Measurements from ENCODE around the gene SVOP.
"Not testable (repeated sequence)": the region's sequence is repeated elsewhere in the genome, so short reads cannot be mapped to it uniquely, and the experiment has no call there.

The SVOP gene

DNA sequence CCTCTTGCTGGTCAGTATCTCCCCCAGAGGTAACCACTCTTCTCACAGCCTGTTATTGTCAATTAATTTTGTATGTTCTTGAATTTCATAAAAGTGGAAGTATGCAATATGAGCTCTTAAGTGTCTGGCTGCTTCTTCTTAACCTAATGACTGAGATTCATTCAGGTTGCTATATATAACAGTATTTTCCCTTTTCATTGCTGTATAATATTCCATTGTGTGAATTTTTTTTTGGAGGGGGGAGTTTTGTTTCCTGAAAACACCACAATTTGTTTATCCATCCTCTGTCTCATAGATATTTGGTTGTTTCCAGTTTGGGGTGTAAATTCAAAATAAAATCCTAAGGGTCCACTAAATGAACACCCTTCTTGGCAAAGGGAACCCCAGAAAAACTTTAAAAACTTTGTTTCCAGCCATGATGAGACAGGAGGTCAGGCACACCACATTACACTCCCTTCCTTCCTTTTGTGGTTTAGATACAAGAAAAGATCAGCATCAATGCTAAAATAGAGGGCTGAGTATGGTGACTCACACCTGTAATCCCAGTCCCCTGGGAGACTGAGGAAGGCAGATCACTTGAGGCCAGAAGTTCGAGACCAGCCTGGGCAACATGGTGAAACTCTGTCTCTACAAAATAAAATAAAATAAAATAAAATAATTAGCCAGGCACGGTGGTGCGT, 145.0 kb downstream of the SVOP start:
- H3K4me3 ChIP-seq (ENCODE audit: low read depth, low read length) = no peak overlapping the region
- no peaks in the 10 kb centered on the region for H3K27me3 ChIP-seq
- no peaks in the 10 kb centered on the region for H3K4me1 ChIP-seq
- DNase-seq = no peak
- no peaks in the 10 kb centered on the region for H3K9me3 ChIP-seq
- TF ChIP-seq, protein P1, sequence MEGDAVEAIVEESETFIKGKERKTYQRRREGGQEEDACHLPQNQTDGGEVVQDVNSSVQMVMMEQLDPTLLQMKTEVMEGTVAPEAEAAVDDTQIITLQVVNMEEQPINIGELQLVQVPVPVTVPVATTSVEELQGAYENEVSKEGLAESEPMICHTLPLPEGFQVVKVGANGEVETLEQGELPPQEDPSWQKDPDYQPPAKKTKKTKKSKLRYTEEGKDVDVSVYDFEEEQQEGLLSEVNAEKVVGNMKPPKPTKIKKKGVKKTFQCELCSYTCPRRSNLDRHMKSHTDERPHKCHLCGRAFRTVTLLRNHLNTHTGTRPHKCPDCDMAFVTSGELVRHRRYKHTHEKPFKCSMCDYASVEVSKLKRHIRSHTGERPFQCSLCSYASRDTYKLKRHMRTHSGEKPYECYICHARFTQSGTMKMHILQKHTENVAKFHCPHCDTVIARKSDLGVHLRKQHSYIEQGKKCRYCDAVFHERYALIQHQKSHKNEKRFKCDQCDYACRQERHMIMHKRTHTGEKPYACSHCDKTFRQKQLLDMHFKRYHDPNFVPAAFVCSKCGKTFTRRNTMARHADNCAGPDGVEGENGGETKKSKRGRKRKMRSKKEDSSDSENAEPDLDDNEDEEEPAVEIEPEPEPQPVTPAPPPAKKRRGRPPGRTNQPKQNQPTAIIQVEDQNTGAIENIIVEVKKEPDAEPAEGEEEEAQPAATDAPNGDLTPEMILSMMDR (IDR thresholded peaks at IDR 0.05; ENCODE audit: low read depth, low read length) = no peak
- H3K36me3 ChIP-seq = no peaks in the 10 kb centered on the region

- TF ChIP-seq, protein P1 (IDR thresholded peaks at IDR 0.05; ENCODE audit: low read depth, low read length) = no peak
- H3K4me1 ChIP-seq = no peaks in the 10 kb centered on the region
- H3K36me3 ChIP-seq = no peaks in the 10 kb centered on the region
- no peaks in the 10 kb centered on the region for H3K9me3 ChIP-seq
- H3K4me3 ChIP-seq (ENCODE audit: low read depth, low read length) = no peak overlapping the region
- no peaks in the 10 kb centered on the region for H3K27me3 ChIP-seq
- no peak for DNase-seq
These were observed 145.6 kb downstream of the SVOP start for GRCh38 chr12:108875280-108875679.

DNA sequence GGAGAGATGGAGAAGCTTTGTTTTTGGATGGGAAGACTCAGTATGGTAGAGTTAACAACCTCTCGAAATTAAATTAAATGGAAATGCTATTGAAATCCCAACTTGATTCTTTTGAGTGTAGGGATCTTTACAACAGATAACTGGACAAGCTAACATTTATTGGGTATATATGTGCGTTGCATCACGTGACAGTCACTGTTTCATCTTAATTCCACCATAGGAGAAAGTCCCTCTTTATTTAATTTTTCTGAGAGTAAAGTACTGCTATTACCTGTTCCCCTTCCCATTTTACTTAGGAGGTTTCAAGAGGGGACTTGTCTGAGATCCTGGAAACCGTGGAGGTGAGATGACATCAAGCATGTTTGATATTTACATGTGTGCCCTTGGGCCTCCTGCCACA, 152.1 kb downstream of the SVOP start:
- no peak overlapping the region for H3K4me3 ChIP-seq (ENCODE audit: low read depth, low read length)
- no peaks in the 10 kb centered on the region for H3K27me3 ChIP-seq
- no peak for DNase-seq
- H3K9me3 ChIP-seq = no peaks in the 10 kb centered on the region
- no peaks in the 10 kb centered on the region for H3K4me1 ChIP-seq
- TF ChIP-seq, protein P1 (IDR thresholded peaks at IDR 0.05; ENCODE audit: low read depth, low read length) = no peak
- H3K36me3 ChIP-seq = no peaks in the 10 kb centered on the region

- H3K36me3 ChIP-seq; H3K4me3 ChIP-seq (ENCODE audit: low read depth, low read length); DNase-seq; H3K27me3 ChIP-seq; H3K9me3 ChIP-seq; H3K4me1 ChIP-seq: not testable (repeated sequence)
These were observed 154.8 kb downstream of the SVOP start for GRCh38 chr12:108866083-108866482.

- DNase-seq = no peak
- H3K4me3 ChIP-seq (ENCODE audit: low read depth, low read length) = no peak overlapping the region
- H3K36me3 ChIP-seq = no peaks in the 10 kb centered on the region
- H3K9me3 ChIP-seq = no peaks in the 10 kb centered on the region
- no peaks in the 10 kb centered on the region for H3K4me1 ChIP-seq
- TF ChIP-seq, protein P1 (IDR thresholded peaks at IDR 0.05; ENCODE audit: low read depth, low read length) = no peak
- no peaks in the 10 kb centered on the region for H3K27me3 ChIP-seq
These were observed 155.7 kb downstream of the SVOP start for GRCh38 chr12:108865169-108865568.

DNA sequence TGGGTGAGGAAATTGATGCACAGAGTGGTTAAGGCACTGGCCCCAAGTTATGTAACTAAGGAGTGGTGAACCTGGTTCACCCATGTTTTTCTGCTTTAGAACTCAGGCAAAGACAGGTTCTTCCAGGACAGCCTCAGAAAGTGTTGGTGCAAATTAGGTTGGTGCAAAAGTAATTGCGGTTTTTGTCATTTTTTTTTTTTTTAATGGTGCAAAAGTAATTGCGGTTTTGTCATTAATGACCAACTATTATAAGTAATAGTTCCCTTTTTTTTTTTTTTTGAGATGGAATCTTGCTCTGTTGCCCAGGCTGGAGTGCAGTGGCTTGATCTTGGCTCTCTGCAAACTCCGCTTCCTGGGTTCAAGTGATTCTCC, 158.3 kb downstream of the SVOP start:
- TF ChIP-seq, protein P1 (IDR thresholded peaks at IDR 0.05; ENCODE audit: low read depth, low read length) = no peak
- no peaks in the 10 kb centered on the region for H3K4me1 ChIP-seq

More for the DNA sequence above, 158.3 kb downstream of the SVOP start:
- no peaks in the 10 kb centered on the region for H3K27me3 ChIP-seq
- H3K4me3 ChIP-seq (ENCODE audit: low read depth, low read length) = no peak overlapping the region
- no peaks in the 10 kb centered on the region for H3K9me3 ChIP-seq
- no peak for DNase-seq
- H3K36me3 ChIP-seq = no peaks in the 10 kb centered on the region
